NB4 (cell line): ENCODE measurements around the gene ANO1.

ENCODE experiments used
- DNase-seq: peaks from one replicate; pipeline ENCODE4 v3.0.0; 2010; ENCODE audit warnings: low read depth
- H3K4me3 ChIP-seq: one replicate; pipeline ENCODE4 v1.5.1; 2011; ENCODE audit warnings: mild to moderate bottlenecking, low read depth, low read length, moderate library complexity
- MYC ChIP-seq: IDR thresholded peaks from 2 replicates; pipeline ENCODE4 v1.6.1; 2011; ENCODE audit warnings: low read depth, low read length
- POLR2A ChIP-seq: IDR thresholded peaks from 2 replicates; pipeline ENCODE4 v1.6.1; 2011; ENCODE audit warnings: mild to moderate bottlenecking; ENCODE audit not compliant: insufficient read length; ENCODE audit errors: extremely low read depth
- TF ChIP-seq, protein P1 (sequence below): IDR thresholded peaks from one replicate; pipeline ENCODE4 v1.5.1; 2012; ENCODE audit warnings: low read depth, low read length
- TF ChIP-seq, protein P2 (sequence below): IDR thresholded peaks from 2 replicates; pipeline ENCODE4 v1.6.1; 2011; ENCODE audit warnings: low read depth, low read length

ANO1 gene

DNA sequence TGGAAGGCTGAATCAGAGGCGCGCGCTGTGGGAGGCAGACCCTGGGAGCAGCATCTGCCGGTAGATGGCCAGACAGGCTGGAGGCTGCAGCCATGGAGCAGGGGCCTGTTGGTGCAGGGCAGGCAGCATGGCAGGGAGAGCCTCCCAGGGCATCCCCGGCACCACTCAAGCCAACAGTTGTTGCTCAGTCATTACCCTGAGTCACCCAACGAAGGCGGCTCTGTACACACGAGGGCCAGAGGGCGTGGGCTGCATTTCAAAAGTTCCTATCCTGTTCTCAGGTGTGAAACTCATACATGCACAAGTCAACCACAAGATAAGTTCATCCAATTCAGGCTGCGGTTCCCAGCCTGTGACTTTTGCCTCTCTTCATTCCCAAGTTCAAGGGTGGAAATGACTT, 2.6 kb downstream of the ANO1 start:
- H3K4me3 ChIP-seq, result no peak overlapping the region
- TF ChIP-seq, protein P1, sequence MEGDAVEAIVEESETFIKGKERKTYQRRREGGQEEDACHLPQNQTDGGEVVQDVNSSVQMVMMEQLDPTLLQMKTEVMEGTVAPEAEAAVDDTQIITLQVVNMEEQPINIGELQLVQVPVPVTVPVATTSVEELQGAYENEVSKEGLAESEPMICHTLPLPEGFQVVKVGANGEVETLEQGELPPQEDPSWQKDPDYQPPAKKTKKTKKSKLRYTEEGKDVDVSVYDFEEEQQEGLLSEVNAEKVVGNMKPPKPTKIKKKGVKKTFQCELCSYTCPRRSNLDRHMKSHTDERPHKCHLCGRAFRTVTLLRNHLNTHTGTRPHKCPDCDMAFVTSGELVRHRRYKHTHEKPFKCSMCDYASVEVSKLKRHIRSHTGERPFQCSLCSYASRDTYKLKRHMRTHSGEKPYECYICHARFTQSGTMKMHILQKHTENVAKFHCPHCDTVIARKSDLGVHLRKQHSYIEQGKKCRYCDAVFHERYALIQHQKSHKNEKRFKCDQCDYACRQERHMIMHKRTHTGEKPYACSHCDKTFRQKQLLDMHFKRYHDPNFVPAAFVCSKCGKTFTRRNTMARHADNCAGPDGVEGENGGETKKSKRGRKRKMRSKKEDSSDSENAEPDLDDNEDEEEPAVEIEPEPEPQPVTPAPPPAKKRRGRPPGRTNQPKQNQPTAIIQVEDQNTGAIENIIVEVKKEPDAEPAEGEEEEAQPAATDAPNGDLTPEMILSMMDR, result no peak
- TF ChIP-seq MYC (no peak), POLR2A (no peak)
- TF ChIP-seq, protein P2, sequence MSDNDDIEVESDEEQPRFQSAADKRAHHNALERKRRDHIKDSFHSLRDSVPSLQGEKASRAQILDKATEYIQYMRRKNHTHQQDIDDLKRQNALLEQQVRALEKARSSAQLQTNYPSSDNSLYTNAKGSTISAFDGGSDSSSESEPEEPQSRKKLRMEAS, result no peak
- no peak for DNase-seq

DNA sequence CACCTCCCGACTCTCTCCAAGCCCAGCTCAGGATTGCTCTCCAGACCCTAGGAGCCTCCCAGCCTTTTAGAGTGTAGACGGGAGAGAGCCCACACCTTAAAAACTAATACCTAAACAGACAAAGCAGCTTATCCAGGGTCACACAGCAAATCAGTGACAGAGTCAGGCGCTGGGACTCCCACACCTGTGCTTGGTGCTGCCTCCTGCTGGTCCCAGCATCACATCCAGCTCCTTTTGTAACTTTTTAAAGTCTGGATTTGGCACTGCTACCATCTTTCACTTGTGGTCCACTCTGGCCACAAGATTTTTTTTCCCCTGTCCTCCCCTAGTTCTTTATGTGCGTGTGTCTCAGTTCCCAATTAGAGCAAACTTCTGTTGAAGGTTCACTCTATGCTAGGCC, 4.7 kb downstream of the ANO1 start:
- no peak for DNase-seq
- TF ChIP-seq, protein P2, result no peak
- TF ChIP-seq POLR2A (no peak), MYC (no peak)
- TF ChIP-seq, protein P1, result peak; percentile 25
- H3K4me3 ChIP-seq, result no peak overlapping the region

DNA sequence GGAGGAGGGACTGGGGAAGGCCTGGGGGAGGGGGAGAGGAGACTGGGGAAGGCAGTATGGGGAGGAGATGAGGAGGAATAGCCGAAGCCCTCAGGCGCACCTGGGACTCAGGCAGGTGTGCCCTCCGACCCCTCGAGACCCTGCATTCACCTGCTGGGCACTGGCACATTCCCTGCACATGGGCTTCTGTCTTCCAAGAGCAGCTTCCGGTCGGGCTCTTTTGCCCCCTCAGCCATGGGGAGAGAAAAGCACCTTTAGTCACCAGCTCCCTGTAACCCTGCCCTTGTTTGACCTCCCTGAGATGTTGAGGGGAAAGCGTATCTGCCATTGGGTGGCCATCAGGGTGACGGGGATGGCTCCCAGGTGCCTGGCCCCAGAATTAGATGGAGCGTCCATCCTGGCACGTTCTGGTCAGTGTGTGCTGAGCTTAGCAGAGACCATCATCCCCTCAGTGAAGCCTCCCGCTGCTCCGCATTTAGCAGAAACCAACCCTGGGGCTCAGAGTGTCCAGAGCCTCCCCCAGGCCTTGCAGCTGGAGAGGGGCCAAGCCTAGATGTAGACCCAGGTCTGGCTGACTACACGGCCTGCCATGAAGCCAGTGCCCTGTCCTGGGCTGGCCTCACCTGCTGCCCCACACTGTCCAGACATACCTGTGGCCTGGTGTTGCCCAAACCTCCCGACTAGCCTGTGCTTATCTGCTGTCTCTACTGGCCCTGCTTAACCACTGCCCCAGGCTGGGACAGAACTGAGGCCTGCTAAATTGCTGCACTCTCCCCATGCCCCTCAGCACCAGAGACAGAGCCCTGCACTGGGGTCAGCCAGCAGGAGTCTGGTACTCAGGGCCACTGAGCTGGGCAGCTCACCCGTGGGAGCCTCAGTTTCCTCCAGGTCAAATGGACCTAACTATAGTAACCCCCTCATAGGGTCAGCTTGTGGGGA, 6.2 kb downstream of the ANO1 start:
- no peak for DNase-seq
- TF ChIP-seq, protein P1, result no peak
- TF ChIP-seq POLR2A, result no peak
- TF ChIP-seq MYC, result no peak
- TF ChIP-seq, protein P2, result no peak
- H3K4me3 ChIP-seq, result no peak overlapping the region

DNA sequence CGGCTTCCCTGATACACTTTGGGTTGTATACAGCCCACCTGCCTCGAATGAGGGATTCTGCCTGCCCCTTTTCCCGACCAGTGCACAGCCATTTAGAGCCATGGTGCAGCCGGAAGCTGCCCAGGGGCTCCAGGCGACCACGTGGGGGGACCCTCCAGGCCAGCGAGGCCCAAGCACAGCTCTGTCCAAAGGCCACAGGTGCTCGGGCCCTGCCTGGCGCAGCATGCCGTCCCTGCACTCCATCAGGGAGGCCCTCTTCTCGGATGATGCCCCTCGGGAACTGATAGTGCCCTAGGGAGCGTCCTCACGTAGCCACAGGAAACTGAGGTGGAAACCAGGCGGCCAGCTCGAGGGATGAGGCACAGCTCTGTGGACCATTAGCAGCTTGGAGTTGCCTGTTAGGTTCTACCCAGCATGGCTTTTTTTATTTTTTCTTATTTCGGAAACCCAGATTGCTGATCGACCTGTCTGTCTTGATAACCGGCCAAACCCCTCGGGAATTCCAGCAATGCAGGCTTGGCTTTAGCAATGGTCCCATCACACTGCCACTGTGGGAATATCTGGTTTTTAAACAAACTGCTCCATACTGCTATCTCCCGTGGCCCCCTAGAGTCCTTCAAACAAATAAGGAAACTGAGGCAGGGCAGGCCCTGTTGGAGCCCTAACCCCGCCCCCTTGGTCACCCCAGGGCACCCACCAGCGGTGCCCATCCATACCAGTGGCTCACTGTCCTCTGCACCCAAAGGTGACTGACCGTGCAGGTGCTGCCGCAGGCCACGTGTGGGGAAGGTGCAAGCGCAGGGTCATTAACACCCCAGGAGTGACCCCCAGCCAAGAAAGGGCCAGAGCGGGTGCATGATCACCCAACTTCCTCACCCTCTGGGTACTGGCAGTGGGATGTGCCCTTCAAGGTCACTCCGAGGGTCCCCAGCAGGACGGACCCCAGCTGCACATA, 8.0 kb downstream of the ANO1 start:
- TF ChIP-seq MYC, result no peak
- no peak for TF ChIP-seq POLR2A
- TF ChIP-seq, protein P1, result no peak
- TF ChIP-seq, protein P2, result no peak
- DNase-seq, result no peak
- H3K4me3 ChIP-seq, result no peak overlapping the region

DNA sequence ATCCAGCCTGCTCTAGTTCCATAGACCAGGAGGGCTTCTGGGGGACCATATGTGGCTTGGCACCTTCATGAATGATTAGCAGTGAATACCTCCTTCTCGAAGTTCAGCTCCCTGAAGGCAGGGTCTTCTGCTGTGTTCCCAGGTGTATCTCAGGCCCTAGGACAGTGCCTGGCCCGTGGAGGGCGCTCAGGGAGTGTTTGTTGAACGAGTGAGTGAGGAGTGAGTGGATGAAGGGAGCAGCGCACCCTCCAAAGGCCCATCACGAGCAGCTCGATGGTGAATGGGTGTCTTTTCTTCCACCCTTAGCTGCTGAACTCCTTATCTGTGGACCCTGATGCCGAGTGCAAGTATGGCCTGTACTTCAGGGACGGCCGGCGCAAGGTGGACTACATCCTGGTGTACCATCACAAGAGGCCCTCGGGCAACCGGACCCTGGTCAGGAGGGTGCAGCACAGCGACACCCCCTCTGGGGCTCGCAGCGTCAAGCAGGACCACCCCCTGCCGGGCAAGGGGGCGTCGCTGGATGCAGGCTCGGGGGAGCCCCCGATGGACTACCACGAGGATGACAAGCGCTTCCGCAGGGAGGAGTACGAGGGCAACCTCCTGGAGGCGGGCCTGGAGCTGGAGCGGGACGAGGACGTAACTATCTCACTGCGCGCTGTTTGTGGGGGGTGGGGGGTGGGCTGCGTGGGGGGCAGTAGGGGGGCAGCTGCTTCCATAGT, 9.5 kb downstream of the ANO1 start:
- TF ChIP-seq, protein P1, result no peak
- no peak for TF ChIP-seq MYC
- TF ChIP-seq, protein P2, result no peak
- no peak for TF ChIP-seq POLR2A
- H3K4me3 ChIP-seq, result no peak overlapping the region
- no peak for DNase-seq
